Endothelial cell of umbilical vein (primary cell): ENCODE results near the gene ATXN7L1.

Experiments used
- EZH2 ChIP-seq: IDR thresholded peaks from 2 replicates; pipeline ENCODE4 v1.6.1; 2012; ENCODE audit warnings: borderline replicate concordance, low read depth, mild to moderate bottlenecking, moderate library complexity, low read length, inconsistent platforms; ENCODE audit not compliant: severe bottlenecking
- FOS ChIP-seq: IDR thresholded peaks from 2 replicates; pipeline ENCODE4 v1.6.1; 2011; ENCODE audit warnings: mild to moderate bottlenecking, low read length, moderate library complexity, borderline replicate concordance; ENCODE audit not compliant: insufficient read depth
- GATA2 ChIP-seq: IDR thresholded peaks from 2 replicates; pipeline ENCODE4 v1.7.0; 2011; ENCODE audit warnings: low read depth, mild to moderate bottlenecking, moderate library complexity, mixed read lengths, low read length; ENCODE audit not compliant: insufficient read length, insufficient read depth
- MYC ChIP-seq: IDR thresholded peaks from one replicate; pipeline ENCODE4 v1.6.1; 2011; ENCODE audit warnings: mild to moderate bottlenecking, low read depth, low read length
- POLR2AphosphoS5 ChIP-seq: IDR thresholded peaks from 2 replicates; pipeline ENCODE4 v1.6.1; 2012; ENCODE audit warnings: low read depth, mild to moderate bottlenecking, control low read depth, low read length, moderate library complexity; ENCODE audit not compliant: insufficient read depth
- TF ChIP-seq, protein P1 (sequence below), 2 donors: IDR thresholded peaks; 1 replicate in 1 of 2; 2 replicates in 1 of 2; pipeline ENCODE4 v1.5.1; 2011; ENCODE audit warnings: low read length in 2 of 2, mild to moderate bottlenecking in 2 of 2, moderate library complexity in 2 of 2, control low read depth in 1 of 2, inconsistent platforms in 1 of 2, low read depth in 1 of 2; ENCODE audit not compliant: insufficient read depth in 1 of 2; ENCODE audit errors: extremely low read depth in 1 of 2
- TF ChIP-seq, protein P2 (sequence below): IDR thresholded peaks from 2 replicates; pipeline ENCODE4 v1.6.1; 2011; ENCODE audit not compliant: insufficient read depth, insufficient read length

GRCh38 chr7:105578496-105578895, 297.9 kb downstream of the ATXN7L1 start:
- TF ChIP-seq, protein P1, sequence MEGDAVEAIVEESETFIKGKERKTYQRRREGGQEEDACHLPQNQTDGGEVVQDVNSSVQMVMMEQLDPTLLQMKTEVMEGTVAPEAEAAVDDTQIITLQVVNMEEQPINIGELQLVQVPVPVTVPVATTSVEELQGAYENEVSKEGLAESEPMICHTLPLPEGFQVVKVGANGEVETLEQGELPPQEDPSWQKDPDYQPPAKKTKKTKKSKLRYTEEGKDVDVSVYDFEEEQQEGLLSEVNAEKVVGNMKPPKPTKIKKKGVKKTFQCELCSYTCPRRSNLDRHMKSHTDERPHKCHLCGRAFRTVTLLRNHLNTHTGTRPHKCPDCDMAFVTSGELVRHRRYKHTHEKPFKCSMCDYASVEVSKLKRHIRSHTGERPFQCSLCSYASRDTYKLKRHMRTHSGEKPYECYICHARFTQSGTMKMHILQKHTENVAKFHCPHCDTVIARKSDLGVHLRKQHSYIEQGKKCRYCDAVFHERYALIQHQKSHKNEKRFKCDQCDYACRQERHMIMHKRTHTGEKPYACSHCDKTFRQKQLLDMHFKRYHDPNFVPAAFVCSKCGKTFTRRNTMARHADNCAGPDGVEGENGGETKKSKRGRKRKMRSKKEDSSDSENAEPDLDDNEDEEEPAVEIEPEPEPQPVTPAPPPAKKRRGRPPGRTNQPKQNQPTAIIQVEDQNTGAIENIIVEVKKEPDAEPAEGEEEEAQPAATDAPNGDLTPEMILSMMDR (IDR thresholded peaks at IDR 0.05; ENCODE audit: extremely low read depth in 1 of 2, insufficient read depth in 1 of 2, low read depth in 1 of 2, low read length in 2 of 2): no peak
- TF ChIP-seq MYC (no peak), POLR2AphosphoS5 (no peak), FOS (no peak), EZH2 (no peak), GATA2 (no peak)
- TF ChIP-seq, protein P2, sequence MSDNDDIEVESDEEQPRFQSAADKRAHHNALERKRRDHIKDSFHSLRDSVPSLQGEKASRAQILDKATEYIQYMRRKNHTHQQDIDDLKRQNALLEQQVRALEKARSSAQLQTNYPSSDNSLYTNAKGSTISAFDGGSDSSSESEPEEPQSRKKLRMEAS: no peak
